Amygdala (tissue), 56 donors: ENCODE results near the gene ELAVL3.
"Not testable (repeated sequence)": the region's sequence is repeated elsewhere in the genome, so short reads cannot be mapped to it uniquely, and the experiment has no call there.

Experiments used
- DNase-seq, 56 donors: peaks; one replicate each; lab custom pipeline; 2025; lab: John Stamatoyannopoulos, UW

The ELAVL3 gene

GRCh38 chr19:11489378-11489777 lies 8.5 kb upstream of the ELAVL3 start:
- DNase-seq, result no peak

GRCh38 chr19:11486661-11487503 lies 6.0 kb upstream of the ELAVL3 start:
- no peak for DNase-seq

GRCh38 chr19:11485245-11485837 lies 4.5 kb upstream of the ELAVL3 start:
- DNase-seq, result peak in 3 of 56 donors; percentile 6 to 24 (median 7)

- DNase-seq, result no peak
Observed at GRCh38 chr19:11483366-11484111, 2.7 kb upstream of the ELAVL3 start.

GRCh38 chr19:11482384-11483050 lies 1.7 kb upstream of the ELAVL3 start:
- peak in 55 of 56 donors; percentile 51 to 98 (median 85) for DNase-seq

GRCh38 chr19:11481534-11482383 lies 913 bp upstream of the ELAVL3 start:
- peak; percentile 31 to 98 (median 94) for DNase-seq

GRCh38 chr19:11479898-11480714 lies 740 bp downstream of the ELAVL3 start:
- peak in 28 of 56 donors; percentile 13 to 62 (median 35) for DNase-seq

GRCh38 chr19:11479090-11479897 lies 1.6 kb downstream of the ELAVL3 start:
- peak in 55 of 56 donors; percentile 8 to 91 (median 61) for DNase-seq

GRCh38 chr19:11478167-11479089 lies 2.4 kb downstream of the ELAVL3 start:
- peak in 28 of 56 donors; percentile 7 to 67 (median 30) for DNase-seq

GRCh38 chr19:11475861-11476260 lies 5.0 kb downstream of the ELAVL3 start:
- no peak for DNase-seq

GRCh38 chr19:11475343-11475742 lies 5.5 kb downstream of the ELAVL3 start:
- DNase-seq, result not testable (repeated sequence)

GRCh38 chr19:11473725-11474124 lies 7.1 kb downstream of the ELAVL3 start:
- DNase-seq, result no peak

GRCh38 chr19:11468266-11468845 lies 12.5 kb downstream of the ELAVL3 start:
- DNase-seq, result not testable (repeated sequence)

GRCh38 chr19:11465600-11465999 lies 15.2 kb downstream of the ELAVL3 start:
- no peak for DNase-seq

- DNase-seq, result no peak
Observed at GRCh38 chr19:11464333-11465265, 16.2 kb downstream of the ELAVL3 start.
